SJCRH30 (cell line): ENCODE results near the gene EYA3. TPM values are rescaled to one million over a fixed set of nuclear protein-coding genes. Genes with fewer than 3 reads are reported as not detected.
"Not testable (repeated sequence)": the region's sequence is repeated elsewhere in the genome, so short reads cannot be mapped to it uniquely, and the experiment has no call there.

ENCODE experiments used
- DNase-seq, 2 experiments: peaks; one replicate each; pipeline ENCODE4 v3.0.0-alpha.2; 2015 to 2020
- H3K27ac ChIP-seq: fragments of 250-450 bp; sonication (Bioruptor Pico); 2 replicates; pipeline ENCODE4 v1.5.1; 2020; ENCODE audit warnings: mild to moderate bottlenecking, moderate library complexity
- H3K27me3 ChIP-seq: fragments of 250-450 bp; sonication (Bioruptor Pico); 2 replicates; pipeline ENCODE4 v1.5.1; 2020; ENCODE audit warnings: mild to moderate bottlenecking, moderate library complexity
- H3K36me3 ChIP-seq: fragments of 250-450 bp; sonication (Bioruptor Pico); 2 replicates; pipeline ENCODE4 v1.5.1; 2020; ENCODE audit warnings: mild to moderate bottlenecking, moderate library complexity
- H3K4me1 ChIP-seq: fragments of 250-450 bp; sonication (Bioruptor Pico); 2 replicates; pipeline ENCODE4 v1.5.1; 2020; ENCODE audit warnings: mild to moderate bottlenecking, moderate library complexity
- H3K4me3 ChIP-seq: fragments of 250-450 bp; sonication (Bioruptor Pico); 2 replicates; pipeline ENCODE4 v1.5.1; 2020; ENCODE audit warnings: mild to moderate bottlenecking, moderate library complexity
- H3K9me3 ChIP-seq: fragments of 250-450 bp; sonication (Bioruptor Pico); replicated peaks from 2 replicates; pipeline ENCODE4 v1.5.1; 2020; ENCODE audit warnings: mild to moderate bottlenecking, moderate library complexity
- total RNA-seq: library from RNA; depleted of rRNA; stranded (reverse); fragments of >200 nt; shearing (Covaris generic); gene quantifications from 2 replicates; pipeline ENCODE4 v1.2.3, GENCODE V29; 2014

The EYA3 gene
- total RNA-seq, 1 experiment from 2014 or later: 40.0 TPM

- no peak overlapping the region for H3K4me3 ChIP-seq
- no peaks in the 10 kb centered on the region for H3K4me1 ChIP-seq
- no peak for DNase-seq
- H3K27ac ChIP-seq: no peak overlapping the region
- H3K36me3 ChIP-seq: peaks cover 24% of the 10 kb centered on the region
- no peaks in the 10 kb centered on the region for H3K27me3 ChIP-seq
- H3K9me3 ChIP-seq: no peaks in the 10 kb centered on the region
Observed at GRCh38 chr1:28037946-28038345, 50.5 kb downstream of the EYA3 start.

GRCh38 chr1:28037206-28037605, 51.2 kb downstream of the EYA3 start:
- H3K4me3 ChIP-seq: no peak overlapping the region
- H3K36me3 ChIP-seq: peaks cover 24% of the 10 kb centered on the region
- DNase-seq: no peak
- no peaks in the 10 kb centered on the region for H3K27me3 ChIP-seq
- no peaks in the 10 kb centered on the region for H3K4me1 ChIP-seq
- H3K27ac ChIP-seq: no peak overlapping the region
- no peaks in the 10 kb centered on the region for H3K9me3 ChIP-seq

- peaks cover 21% of the 10 kb centered on the region for H3K36me3 ChIP-seq
- no peak for DNase-seq
- no peaks in the 10 kb centered on the region for H3K27me3 ChIP-seq
- no peaks in the 10 kb centered on the region for H3K9me3 ChIP-seq
- H3K4me3 ChIP-seq: no peak overlapping the region
- no peak overlapping the region for H3K27ac ChIP-seq
- H3K4me1 ChIP-seq: no peaks in the 10 kb centered on the region
Observed at GRCh38 chr1:28036431-28036830, 52.0 kb downstream of the EYA3 start.

- Histone ChIP-seq H3K36me3 (peaks cover 17% of the 10 kb centered on the region), H3K9me3 (no peaks in the 10 kb centered on the region), H3K27ac (no peak overlapping the region), H3K27me3 (no peaks in the 10 kb centered on the region), H3K4me1 (no peaks in the 10 kb centered on the region), H3K4me3 (no peak overlapping the region)
- no peak for DNase-seq
Observed at GRCh38 chr1:28035420-28035819, 53.0 kb downstream of the EYA3 start.

- H3K36me3 ChIP-seq: peaks cover 5% of the 10 kb centered on the region
- DNase-seq: no peak
- H3K4me1 ChIP-seq: no peaks in the 10 kb centered on the region
- H3K27me3 ChIP-seq: no peaks in the 10 kb centered on the region
- H3K27ac ChIP-seq: no peak overlapping the region
- H3K4me3 ChIP-seq: no peak overlapping the region
- no peaks in the 10 kb centered on the region for H3K9me3 ChIP-seq
Observed at GRCh38 chr1:28032281-28032680, 56.1 kb downstream of the EYA3 start.

- Histone ChIP-seq H3K9me3 (no peaks in the 10 kb centered on the region), H3K4me1 (no peaks in the 10 kb centered on the region), H3K27me3 (no peaks in the 10 kb centered on the region), H3K36me3 (peaks cover 5% of the 10 kb centered on the region), H3K4me3 (no peak overlapping the region), H3K27ac (no peak overlapping the region)
- DNase-seq: no peak
Observed at GRCh38 chr1:28031173-28031572, 57.2 kb downstream of the EYA3 start.

GRCh38 chr1:28028873-28029654, 59.3 kb downstream of the EYA3 start:
- peaks cover 8% of the 10 kb centered on the region for H3K36me3 ChIP-seq
- no peak overlapping the region for H3K4me3 ChIP-seq
- no peaks in the 10 kb centered on the region for H3K9me3 ChIP-seq
- no peak for DNase-seq
- H3K27me3 ChIP-seq: no peaks in the 10 kb centered on the region
- H3K27ac ChIP-seq: no peak overlapping the region
- no peaks in the 10 kb centered on the region for H3K4me1 ChIP-seq

GRCh38 chr1:28027660-28028059, 60.8 kb downstream of the EYA3 start:
- H3K27me3 ChIP-seq: no peaks in the 10 kb centered on the region
- no peak overlapping the region for H3K4me3 ChIP-seq
- H3K27ac ChIP-seq: no peak overlapping the region
- DNase-seq: no peak
- no peaks in the 10 kb centered on the region for H3K4me1 ChIP-seq
- peaks cover 7% of the 10 kb centered on the region for H3K36me3 ChIP-seq
- no peaks in the 10 kb centered on the region for H3K9me3 ChIP-seq

GRCh38 chr1:28027238-28027637, 61.2 kb downstream of the EYA3 start:
- Histone ChIP-seq H3K36me3 (peaks cover 7% of the 10 kb centered on the region), H3K27me3 (no peaks in the 10 kb centered on the region), H3K4me1 (no peaks in the 10 kb centered on the region), H3K9me3 (no peaks in the 10 kb centered on the region), H3K4me3 (no peak overlapping the region), H3K27ac (no peak overlapping the region)
- DNase-seq: no peak

GRCh38 chr1:28026329-28026728, 62.1 kb downstream of the EYA3 start:
- no peaks in the 10 kb centered on the region for H3K4me1 ChIP-seq
- H3K27ac ChIP-seq: no peak overlapping the region
- peaks cover 7% of the 10 kb centered on the region for H3K36me3 ChIP-seq
- H3K9me3 ChIP-seq: no peaks in the 10 kb centered on the region
- H3K27me3 ChIP-seq: no peaks in the 10 kb centered on the region
- H3K4me3 ChIP-seq: no peak overlapping the region
- no peak for DNase-seq

- peaks cover 20% of the 10 kb centered on the region for H3K36me3 ChIP-seq
- no peak overlapping the region for H3K27ac ChIP-seq
- no peaks in the 10 kb centered on the region for H3K4me1 ChIP-seq
- no peak for DNase-seq
- no peaks in the 10 kb centered on the region for H3K9me3 ChIP-seq
- H3K27me3 ChIP-seq: no peaks in the 10 kb centered on the region
- no peak overlapping the region for H3K4me3 ChIP-seq
Observed at GRCh38 chr1:28021064-28021463, 67.3 kb downstream of the EYA3 start.

GRCh38 chr1:28010969-28011368, 77.4 kb downstream of the EYA3 start:
- DNase-seq: no peak
- no peak overlapping the region for H3K4me3 ChIP-seq
- H3K4me1 ChIP-seq: no peaks in the 10 kb centered on the region
- no peak overlapping the region for H3K27ac ChIP-seq
- no peaks in the 10 kb centered on the region for H3K27me3 ChIP-seq
- peaks cover 22% of the 10 kb centered on the region for H3K36me3 ChIP-seq
- H3K9me3 ChIP-seq: no peaks in the 10 kb centered on the region

- peaks cover 20% of the 10 kb centered on the region for H3K36me3 ChIP-seq
- H3K4me3 ChIP-seq: not testable (repeated sequence)
Observed at GRCh38 chr1:28003117-28003516, 85.3 kb downstream of the EYA3 start.

GRCh38 chr1:28002600-28002999, 85.8 kb downstream of the EYA3 start:
- no peak overlapping the region for H3K27ac ChIP-seq
- peaks cover 23% of the 10 kb centered on the region for H3K36me3 ChIP-seq
- no peaks in the 10 kb centered on the region for H3K4me1 ChIP-seq
- no peak overlapping the region for H3K4me3 ChIP-seq
- no peaks in the 10 kb centered on the region for H3K9me3 ChIP-seq
- DNase-seq: no peak
- H3K27me3 ChIP-seq: no peaks in the 10 kb centered on the region

More at GRCh38 chr1:28003117-28003516, 85.3 kb downstream of the EYA3 start:
- not testable (repeated sequence) for H3K27ac ChIP-seq, H3K4me1 ChIP-seq, H3K9me3 ChIP-seq, DNase-seq, H3K27me3 ChIP-seq

GRCh38 chr1:27999055-27999454, 89.4 kb downstream of the EYA3 start:
- DNase-seq: no peak
- Histone ChIP-seq H3K4me3 (no peak overlapping the region), H3K4me1 (no peaks in the 10 kb centered on the region), H3K36me3 (peaks cover 40% of the 10 kb centered on the region), H3K9me3 (no peaks in the 10 kb centered on the region), H3K27ac (no peak overlapping the region), H3K27me3 (no peaks in the 10 kb centered on the region)

- H3K27me3 ChIP-seq, DNase-seq: not testable (repeated sequence)
- H3K36me3 ChIP-seq: peaks cover 67% of the 10 kb centered on the region
Observed at GRCh38 chr1:27994526-27994925, 93.9 kb downstream of the EYA3 start.

More at GRCh38 chr1:27994526-27994925, 93.9 kb downstream of the EYA3 start:
- not testable (repeated sequence) for H3K4me3 ChIP-seq, H3K9me3 ChIP-seq, H3K27ac ChIP-seq, H3K4me1 ChIP-seq
